ENCODE measurements around the gene DPM1.

The DPM1 gene

GRCh38 chr20:50892394-50892793 lies 65.9 kb downstream of the DPM1 start:
- DNase-seq = no peak

- DNase-seq = no peak
These were observed 67.2 kb downstream of the DPM1 start for GRCh38 chr20:50891138-50891537.

- DNase-seq = no peak
These were observed 70.8 kb downstream of the DPM1 start for GRCh38 chr20:50887576-50887975.

- no peak for DNase-seq
These were observed 72.0 kb downstream of the DPM1 start for GRCh38 chr20:50886184-50886790.

GRCh38 chr20:50885781-50886180 lies 72.6 kb downstream of the DPM1 start:
- no peak for DNase-seq

GRCh38 chr20:50885068-50885467 lies 73.3 kb downstream of the DPM1 start:
- DNase-seq = no peak

All from NCI-H446 (cell line).